Upper lobe of left lung (tissue), 4 donors: ENCODE measurements around the gene FAM180A.

Source experiments
- CTCF ChIP-seq, 6 experiments: fragments of 450-650 bp in 4 of 6; fragments of 200-600 bp in 2 of 6; sonication (generic) in 2 of 6; IDR thresholded peaks; one replicate each; pipeline ENCODE4 v1.5.1; 2016 to 2019; ENCODE audit warnings: antibody characterized with exemption in 6 of 6
- EP300 ChIP-seq, 4 donors: sonication (generic); formaldehyde crosslinking; IDR thresholded peaks; one replicate each; pipeline ENCODE4 v1.5.1; 2017; ENCODE audit warnings: antibody characterized with exemption in 4 of 4, control low read depth in 2 of 4
- POLR2A ChIP-seq, 4 donors: fragments of 450-650 bp; IDR thresholded peaks; one replicate each; pipeline ENCODE4 v1.5.1; 2016 to 2017; ENCODE audit warnings: antibody characterized with exemption in 4 of 4, mild to moderate bottlenecking in 2 of 4
- POLR2AphosphoS5 ChIP-seq, 2 donors: sonication (generic); formaldehyde crosslinking; IDR thresholded peaks; one replicate each; pipeline ENCODE4 v1.5.1; 2017; ENCODE audit warnings: antibody characterized with exemption in 2 of 2

DNA sequence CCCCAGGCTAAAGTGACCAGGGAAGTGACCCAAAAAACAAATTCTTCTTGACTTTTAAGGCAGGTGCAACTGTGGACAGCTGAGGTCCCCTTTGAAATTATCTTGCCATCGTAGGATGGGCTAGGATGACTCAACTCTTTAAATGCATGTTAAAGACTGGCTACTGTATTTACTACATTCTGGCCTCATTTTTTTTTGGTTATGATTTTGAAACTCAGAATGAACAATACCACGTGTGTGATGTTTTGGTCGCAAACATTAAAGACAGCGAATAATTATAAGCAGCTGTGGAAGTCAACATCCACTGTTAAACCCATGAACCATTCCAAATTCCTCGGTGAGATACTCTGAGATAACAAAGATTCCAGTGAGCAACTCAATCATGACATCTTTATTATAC lies 19.4 kb downstream of the FAM180A start:
- TF ChIP-seq POLR2A (IDR thresholded peaks at IDR 0.05) (no peak), EP300 (IDR thresholded peaks at IDR 0.05) (no peak), CTCF (IDR thresholded peaks at IDR 0.05) (no peak), POLR2AphosphoS5 (IDR thresholded peaks at IDR 0.05) (no peak)
